Ovary (tissue), 9 donors: Measurements from ENCODE around the gene LIN9. TPM values are rescaled to one million over a fixed set of nuclear protein-coding genes. Genes with fewer than 3 reads are reported as not detected.
"Not testable (repeated sequence)": the region's sequence is repeated elsewhere in the genome, so short reads cannot be mapped to it uniquely, and the experiment has no call there.

Experiments used
- DNase-seq, 5 donors: peaks; one replicate each; pipeline ENCODE4 v3.0.0-alpha.2; 2019 to 2020
- H3K27ac ChIP-seq, 2 donors: fragments of 200-600 bp; one replicate each; pipeline versions ENCODE4 v1.5.1 to v1.8.0; 2019 to 2022
- H3K27me3 ChIP-seq: fragments of 200-600 bp; one replicate; pipeline ENCODE4 v1.8.0; 2022
- H3K36me3 ChIP-seq: fragments of 200-600 bp; sonication (generic); one replicate; pipeline ENCODE4 v1.5.1; 2019
- H3K4me1 ChIP-seq: one replicate; pipeline ENCODE4 v1.8.1; 2013; ENCODE audit warnings: mild to moderate bottlenecking, moderate library complexity; ENCODE audit not compliant: insufficient read depth
- H3K4me3 ChIP-seq: fragments of 200-600 bp; sonication (generic); one replicate; pipeline ENCODE4 v1.5.1; 2017
- H3K9me3 ChIP-seq, 2 donors: fragments of 200-600 bp in 1 of 2; sonication (generic) in 1 of 2; one replicate each; pipeline versions ENCODE4 v1.5.1 to v1.8.1; 2013 to 2019; ENCODE audit warnings: mild to moderate bottlenecking in 1 of 2, moderate library complexity in 1 of 2
- EP300 ChIP-seq: sonication (generic); formaldehyde crosslinking; IDR thresholded peaks from one replicate; pipeline ENCODE4 v1.6.1; 2017; ENCODE audit warnings: antibody characterized with exemption
- POLR2A ChIP-seq: fragments of 450-650 bp; IDR thresholded peaks from one replicate; pipeline ENCODE4 v1.6.1; 2017; ENCODE audit warnings: antibody characterized with exemption, mild to moderate bottlenecking, moderate library complexity
- WGBS, 3 donors: extraction: QIAGEN DNeasy Blood & Tissue Kit in 1 of 3; methylation state at CpG; one replicate each; pipeline versions ENCODE4 v1.1.5 to v1.1.7; 2013 to 2017; 5-methylcytosine and 5-hydroxymethylcytosine counted together
- intact Hi-C, 4 donors: fragments of 100-400 bp; cut with DNase I; formaldehyde crosslinking; loops; one replicate each; pipeline versions ENCODE4 v1.11.0 to v1.15.1; 2022 to 2023
- polyA plus RNA-seq, 2 donors: library from polyadenylated mRNA; stranded (reverse); fragments of 200-250 nt in 1 of 2; fragments of 350-450 nt in 1 of 2; fragmentation: Illumina TruSeq in 1 of 2; extraction: RNeasy Lipid Tissue Mini Kit (QIAGEN cat#74804) in 1 of 2; gene quantifications; one replicate each; pipeline ENCODE4 v1.2.3, GENCODE V29; 2013 to 2014
- total RNA-seq, 7 donors: library from RNA; depleted of rRNA in 2 of 7; stranded (reverse); fragments of >200 nt in 2 of 7; fragmentation: NEBNext Ultra II Directional in 3 of 7; extraction: Animal tissue kit (Norgen Biotek cat#: 25700) in 3 of 7; gene quantifications; one replicate each; pipeline versions ENCODE4 v1.1.0 to v1.2.4, GENCODE V29; 2016 to 2023
- TF ChIP-seq, protein P1 (sequence below), 3 donors: fragments of 450-650 bp in 2 of 3; fragments of 200-600 bp in 1 of 3; IDR thresholded peaks; one replicate each; pipeline versions ENCODE4 v1.5.1 to v1.8.0; 2016 to 2022; ENCODE audit warnings: antibody characterized with exemption in 3 of 3, mild to moderate bottlenecking in 1 of 3
- donor health status: DM: no; HTN: no; CAD: no; lungs with moderate emphysema.
- donor health status: DM: no; HTN: no; CAD: no.
- donor health status: Bipolar disorder and iron deficiency.
- donor health status: DM: yes; HTN: yes; CAD: no.
- donor health status: DM: no; HTN: no; CAD: no.
- donor health status: DM: yes; HTN: yes; CAD: no.

The LIN9 gene
- total and polyA plus RNA-seq, 9 donors, result 3.1 to 8.6 (median 4.3) TPM

DNA sequence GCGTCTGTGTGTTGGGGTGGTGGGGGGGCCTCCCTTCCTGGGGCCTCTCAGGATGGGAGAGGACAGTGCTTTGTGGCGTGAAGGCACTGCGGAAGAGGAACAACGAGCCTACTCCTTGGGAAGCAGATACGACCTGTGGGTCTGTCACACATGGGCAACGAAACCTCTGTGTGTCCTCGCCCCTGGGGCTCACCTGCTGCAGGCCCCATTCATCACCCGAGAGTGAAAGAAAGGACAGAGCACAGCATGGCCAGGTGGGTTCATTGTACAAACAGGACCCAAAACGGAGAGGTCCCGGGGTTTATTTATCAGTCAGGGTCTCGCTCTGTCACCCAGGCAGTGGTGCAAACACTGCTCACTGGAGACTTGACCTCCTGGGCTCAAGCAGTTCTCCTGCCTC, 40.1 kb upstream of the LIN9 start:
- Histone ChIP-seq H3K36me3 (no peaks in the 10 kb centered on the region), H3K4me3 (no peak overlapping the region), H3K9me3 (no peaks in the 10 kb centered on the region), H3K4me1 (peaks cover 6% of the 10 kb centered on the region), H3K27ac (no peak overlapping the region), H3K27me3 (no peaks in the 10 kb centered on the region)
- TF ChIP-seq, protein P1, sequence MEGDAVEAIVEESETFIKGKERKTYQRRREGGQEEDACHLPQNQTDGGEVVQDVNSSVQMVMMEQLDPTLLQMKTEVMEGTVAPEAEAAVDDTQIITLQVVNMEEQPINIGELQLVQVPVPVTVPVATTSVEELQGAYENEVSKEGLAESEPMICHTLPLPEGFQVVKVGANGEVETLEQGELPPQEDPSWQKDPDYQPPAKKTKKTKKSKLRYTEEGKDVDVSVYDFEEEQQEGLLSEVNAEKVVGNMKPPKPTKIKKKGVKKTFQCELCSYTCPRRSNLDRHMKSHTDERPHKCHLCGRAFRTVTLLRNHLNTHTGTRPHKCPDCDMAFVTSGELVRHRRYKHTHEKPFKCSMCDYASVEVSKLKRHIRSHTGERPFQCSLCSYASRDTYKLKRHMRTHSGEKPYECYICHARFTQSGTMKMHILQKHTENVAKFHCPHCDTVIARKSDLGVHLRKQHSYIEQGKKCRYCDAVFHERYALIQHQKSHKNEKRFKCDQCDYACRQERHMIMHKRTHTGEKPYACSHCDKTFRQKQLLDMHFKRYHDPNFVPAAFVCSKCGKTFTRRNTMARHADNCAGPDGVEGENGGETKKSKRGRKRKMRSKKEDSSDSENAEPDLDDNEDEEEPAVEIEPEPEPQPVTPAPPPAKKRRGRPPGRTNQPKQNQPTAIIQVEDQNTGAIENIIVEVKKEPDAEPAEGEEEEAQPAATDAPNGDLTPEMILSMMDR (IDR thresholded peaks at IDR 0.05), result no peak
- TF ChIP-seq POLR2A (no peak), EP300 (no peak)
- 91 to 95% (median 91%) methylated on average over 11 of the region's 11 CpGs for WGBS, 3 donors
- DNase-seq, result no peak
- intact Hi-C loops, result loop anchor here in 1 of 4 donors (10.0 kb wide), 1 partner anchor 224 kb away; no protein-coding TSS in a partner anchor

GRCh38 chr1:226344441-226345259, 35.7 kb upstream of the LIN9 start:
- no peak overlapping the region for H3K27ac ChIP-seq
- H3K36me3 ChIP-seq, result no peaks in the 10 kb centered on the region
- WGBS, 3 donors, result 68 to 70% (median 68%) methylated on average over 8 of the region's 8 CpGs

DNA sequence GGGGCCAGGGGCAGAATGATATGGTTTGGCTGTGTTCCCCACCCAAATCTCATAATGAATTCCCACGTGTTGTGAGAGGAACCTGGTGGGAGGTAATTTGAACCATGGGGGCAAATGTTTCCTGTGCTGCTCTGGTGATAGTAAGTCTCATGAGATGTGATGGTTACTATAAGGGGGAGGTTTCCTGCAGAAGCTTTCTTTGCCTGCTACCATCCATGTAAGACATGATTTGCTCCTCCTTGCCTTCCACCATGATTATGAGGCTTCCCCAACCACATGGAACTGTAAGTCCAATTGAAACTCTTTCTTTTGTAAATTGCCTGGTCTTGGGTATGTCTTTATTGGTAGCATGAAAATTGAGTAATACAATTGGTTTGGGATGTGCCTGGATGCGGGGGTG, 33.7 kb upstream of the LIN9 start:
- 59 to 73% (median 72%) methylated on average over 2 of the region's 2 CpGs for WGBS, 3 donors

More at GRCh38 chr1:226344441-226345259, 35.7 kb upstream of the LIN9 start:
- H3K4me1 ChIP-seq, result no peaks in the 10 kb centered on the region
- no peaks in the 10 kb centered on the region for H3K27me3 ChIP-seq
- DNase-seq, result no peak
- TF ChIP-seq, protein P1 (IDR thresholded peaks at IDR 0.05), result no peak
- TF ChIP-seq EP300 (no peak), POLR2A (no peak)
- no peaks in the 10 kb centered on the region for H3K9me3 ChIP-seq
- H3K4me3 ChIP-seq, result no peak overlapping the region
- intact Hi-C loops, result loop anchor here in 1 of 4 donors (10.0 kb wide), 1 partner anchor 220 kb away; no protein-coding TSS in a partner anchor

DNA sequence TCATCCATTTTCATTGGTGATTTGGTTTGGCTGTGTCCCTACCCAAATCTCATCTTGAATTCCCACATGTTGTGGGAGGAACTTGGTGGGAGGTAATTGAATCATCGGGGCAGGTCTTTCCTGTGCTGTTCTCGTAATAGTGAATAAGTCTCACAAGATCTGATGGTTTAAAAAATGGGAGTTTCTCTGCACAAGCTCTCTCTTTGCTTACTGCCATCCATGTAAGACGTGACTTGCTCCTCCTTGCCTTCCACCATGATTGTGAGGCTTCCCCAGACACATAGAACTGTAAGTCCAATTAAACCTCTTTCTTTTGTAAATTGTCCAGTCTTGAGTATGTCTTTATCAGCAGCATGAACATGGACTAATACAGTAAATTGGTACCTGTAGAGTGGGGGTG, 31.1 kb upstream of the LIN9 start:
- H3K4me1 ChIP-seq, H3K4me3 ChIP-seq, H3K9me3 ChIP-seq, DNase-seq, H3K27ac ChIP-seq, H3K27me3 ChIP-seq, H3K36me3 ChIP-seq: not testable (repeated sequence)
- intact Hi-C loops, result loop anchor here in 1 of 4 donors (10.0 kb wide), 1 partner anchor 215 kb away; no protein-coding TSS in a partner anchor
- WGBS, 3 donors, result 87 to 92% (median 91%) methylated on average over 3 of the region's 3 CpGs

More for the DNA sequence above, 33.7 kb upstream of the LIN9 start:
- Histone ChIP-seq H3K27me3 (no peaks in the 10 kb centered on the region), H3K36me3 (no peaks in the 10 kb centered on the region), H3K4me1 (no peaks in the 10 kb centered on the region), H3K27ac (no peak overlapping the region), H3K9me3 (no peaks in the 10 kb centered on the region), H3K4me3 (no peak overlapping the region)
- no peak for TF ChIP-seq EP300
- TF ChIP-seq, protein P1 (IDR thresholded peaks at IDR 0.05), result no peak
- no peak for TF ChIP-seq POLR2A
- DNase-seq, result no peak
- intact Hi-C loops, result loop anchor here in 1 of 4 donors (10.0 kb wide), 1 partner anchor 218 kb away; no protein-coding TSS in a partner anchor
